Forelimb muscle (tissue), 1 donor: Measurements from ENCODE around the gene PAX2. TPM values are rescaled to one million over a fixed set of nuclear protein-coding genes. Genes with fewer than 3 reads are reported as not detected.

Experiments used
- DNase-seq: peaks from one replicate; pipeline ENCODE4 v3.0.0-alpha.2; 2013; ENCODE audit warnings: low read depth
- polyA plus RNA-seq: library from polyadenylated mRNA; unstranded; fragments of 120-200 nt; gene quantifications from one replicate; pipeline ENCODE4 v1.2.1, GENCODE V29; 2013; ENCODE audit not compliant: insufficient read length

PAX2 gene
- polyA plus RNA-seq, 1 donor = not detected

DNA sequence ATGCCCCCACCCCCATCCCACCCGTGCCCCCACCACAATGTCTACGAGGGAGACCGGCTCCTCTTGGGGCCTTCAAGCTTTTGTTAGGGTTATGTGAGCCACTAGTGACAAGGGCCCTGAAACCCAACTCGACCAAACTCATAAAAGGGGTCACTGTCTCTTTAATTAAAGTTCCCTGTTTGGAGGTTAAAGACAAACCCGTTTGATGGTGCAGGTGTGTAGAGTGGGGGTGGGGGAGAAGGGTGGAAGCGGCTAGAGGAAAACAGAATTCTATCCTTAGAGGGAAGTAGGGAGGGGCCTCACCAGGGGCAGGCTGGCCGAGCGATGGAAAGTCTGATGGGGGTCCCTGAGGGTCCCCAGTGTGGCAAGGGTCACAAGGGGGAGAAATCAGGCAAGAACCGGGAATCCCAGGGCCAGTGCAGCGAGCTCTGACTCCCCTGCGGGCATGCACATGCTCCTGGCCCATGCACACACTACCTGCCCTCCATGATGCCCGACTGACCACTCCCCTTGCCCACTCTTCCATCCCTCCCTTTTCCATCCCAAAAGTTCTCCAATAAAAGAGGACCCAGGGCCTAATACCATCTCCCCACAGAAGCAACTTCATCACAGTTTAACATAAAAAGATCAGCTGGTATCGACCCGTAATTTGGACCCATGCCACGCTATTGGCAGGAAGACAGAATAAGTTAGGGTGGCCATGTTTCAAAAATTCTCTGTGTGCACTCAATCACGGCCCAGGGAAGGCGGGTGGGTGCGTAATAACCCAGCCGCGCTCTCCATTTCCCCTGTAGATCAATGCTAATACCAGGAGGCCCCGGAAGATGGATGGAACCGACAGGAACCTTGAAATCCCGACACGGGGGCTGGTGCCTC is 131.4 kb downstream of the PAX2 start:
- DNase-seq = no peak

DNA sequence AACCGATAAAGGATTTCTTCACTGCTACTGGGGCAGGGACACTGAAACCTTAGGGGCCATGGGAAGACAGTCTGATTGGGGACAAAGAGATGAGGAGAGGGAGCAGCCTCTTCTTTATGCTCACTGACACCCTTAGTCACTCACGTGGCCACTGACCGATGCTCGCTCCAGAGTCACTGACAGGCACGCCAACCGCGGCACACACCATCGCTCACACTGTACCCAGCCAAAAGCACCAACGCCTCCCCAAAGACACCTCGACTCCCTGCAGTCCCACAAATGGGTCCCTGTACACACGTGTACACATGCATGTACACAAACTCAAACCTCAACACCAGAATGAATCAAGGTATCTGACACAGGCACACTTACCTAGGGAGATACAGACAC is 132.1 kb downstream of the PAX2 start:
- DNase-seq = no peak

DNA sequence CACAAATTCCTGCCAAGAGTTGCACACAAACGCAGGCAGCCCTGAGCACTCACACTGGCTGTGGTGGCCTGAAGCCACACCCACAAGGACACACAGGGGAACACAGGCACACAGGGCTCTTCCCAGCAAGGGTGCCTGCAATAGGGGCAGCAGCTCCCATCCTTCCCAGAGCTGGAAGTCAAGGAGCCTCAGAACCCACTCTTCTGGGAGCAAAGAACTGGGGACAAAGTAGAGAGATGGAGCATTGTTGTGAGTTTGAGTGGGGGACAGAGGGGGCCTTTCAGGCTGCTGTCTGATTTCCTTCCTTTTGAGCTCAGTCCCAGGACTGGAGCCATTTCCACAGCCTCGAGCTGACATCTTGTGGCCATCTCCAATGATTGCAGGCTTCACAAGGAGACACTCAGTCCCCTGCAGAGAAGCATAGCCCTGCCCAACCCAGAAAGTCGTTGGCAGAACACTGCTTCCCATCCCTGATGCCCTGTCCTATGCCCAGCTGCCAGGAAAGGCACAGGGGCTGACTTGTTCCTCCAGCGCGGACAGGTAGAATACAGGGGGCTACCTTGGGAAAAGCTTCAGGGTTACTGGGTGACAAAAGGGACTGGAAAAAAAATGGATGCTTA is 133.0 kb downstream of the PAX2 start:
- DNase-seq = no peak

Other genes with a start within 250 kb of the PAX2 start
- 10.8 TPM for gene SEC31B, start 225.7 kb upstream of the PAX2 start, polyA plus RNA-seq
- 118 TPM for gene NDUFB8, start 215.7 kb upstream of the PAX2 start, polyA plus RNA-seq
- gene HIF1AN, start 209.6 kb upstream of the PAX2 start, polyA plus RNA-seq = 36.9 TPM
- 87.6 TPM for gene SLF2, start 167.4 kb downstream of the PAX2 start, polyA plus RNA-seq
- 6.7 TPM for gene SEMA4G, start 223.9 kb downstream of the PAX2 start, polyA plus RNA-seq
- gene MRPL43, start 241.9 kb downstream of the PAX2 start, polyA plus RNA-seq = 73.6 TPM
- gene TWNK, start 242.0 kb downstream of the PAX2 start, polyA plus RNA-seq = 9.3 TPM